HepG2 (cell line): Measurements from ENCODE around the gene ITPRIPL1. TPM values are rescaled to one million over a fixed set of nuclear protein-coding genes. Genes with fewer than 3 reads are reported as not detected.

ENCODE experiments used
- HCFC1 ChIP-seq: fragments of 150-350 bp; IDR thresholded peaks from 2 replicates; pipeline ENCODE4 v1.6.1; 2014; ENCODE audit warnings: low read depth, low read length
- PHF21A ChIP-seq: sonication (generic); formaldehyde crosslinking; IDR thresholded peaks from 2 replicates; pipeline ENCODE4 v1.5.0; 2020; ENCODE audit warnings: mild to moderate bottlenecking, missing genetic modification reagents
- PTBP1 ChIP-seq: fragments of 200-400 bp; formaldehyde crosslinking; IDR thresholded peaks from 2 replicates; pipeline ENCODE4 v1.6.1; 2018; ENCODE audit warnings: low read length, low read depth; ENCODE audit not compliant: poor library complexity, severe bottlenecking
- RARA ChIP-seq: IDR thresholded peaks from 2 replicates; pipeline ENCODE4 v1.6.1; 2016; ENCODE audit warnings: missing genetic modification reagents, missing compliant biosample characterization
- YY1 ChIP-seq: IDR thresholded peaks from 2 replicates; pipeline ENCODE4 v1.6.1; 2011; ENCODE audit warnings: low read length, low read depth, moderate library complexity, mild to moderate bottlenecking; ENCODE audit not compliant: insufficient read depth, insufficient replicate concordance
- ZBTB7A ChIP-seq: sonication (generic); formaldehyde crosslinking; IDR thresholded peaks from 2 replicates; pipeline ENCODE4 v1.8.0; 2022; ENCODE audit warnings: mild to moderate bottlenecking, missing genetic modification reagents
- ZNF484 ChIP-seq: sonication (generic); formaldehyde crosslinking; IDR thresholded peaks from 2 replicates; pipeline ENCODE4 v1.5.1; 2020; ENCODE audit warnings: mild to moderate bottlenecking, low read depth, missing genetic modification reagents, borderline replicate concordance
- ZNF605 ChIP-seq: sonication (generic); formaldehyde crosslinking; IDR thresholded peaks from 2 replicates; pipeline ENCODE4 v1.8.0; 2022; ENCODE audit warnings: mild to moderate bottlenecking, missing genetic modification reagents
- ZNF713 ChIP-seq: sonication (generic); formaldehyde crosslinking; IDR thresholded peaks from 2 replicates; pipeline ENCODE4 v1.4.0; 2020; ENCODE audit warnings: mild to moderate bottlenecking, missing genetic modification reagents
- ZNF775 ChIP-seq: sonication (generic); formaldehyde crosslinking; IDR thresholded peaks from 2 replicates; pipeline ENCODE4 v1.4.0; 2020; ENCODE audit warnings: missing genetic modification reagents, mild to moderate bottlenecking, moderate library complexity, borderline replicate concordance
- polyA plus RNA-seq, 8 experiments: library from polyadenylated mRNA; depleted of rRNA in 3 of 8; stranded (reverse) in 7 of 8; unstranded in 1 of 8; fragments of >200 nt; fragmentation: Illumina TruSeq in 4 of 8; extraction: Trizol in 4 of 8; gene quantifications; 2 replicates each; pipeline versions ENCODE4 v1.2.1 to v1.2.3, GENCODE V29; 2011 to 2016; ENCODE audit warnings: low read depth in 4 of 8, missing spikeins in 1 of 8, mixed read lengths in 1 of 8; ENCODE audit not compliant: insufficient read depth in 1 of 8
- total RNA-seq, 5 experiments: library from RNA; depleted of rRNA; stranded (reverse); fragments of >200 nt; fragmentation: Illumina TruSeq; extraction: Trizol; gene quantifications; 2 replicates each; pipeline ENCODE4 v1.2.3, GENCODE V29; 2016; ENCODE audit warnings: low read depth in 1 of 5
- TF ChIP-seq, protein P1 (sequence below): sonication (generic); formaldehyde crosslinking; IDR thresholded peaks from 2 replicates; pipeline ENCODE4 v1.5.1; 2020; ENCODE audit warnings: mild to moderate bottlenecking, missing genetic modification reagents, moderate library complexity
- TF ChIP-seq, protein P2 (sequence below): sonication (generic); formaldehyde crosslinking; IDR thresholded peaks from 2 replicates; pipeline ENCODE4 v1.4.0; 2020; ENCODE audit warnings: mild to moderate bottlenecking, missing genetic modification reagents
- TF ChIP-seq, protein P3 (sequence below): IDR thresholded peaks from 2 replicates; pipeline ENCODE4 v1.6.1; 2016; ENCODE audit warnings: low read depth
- TF ChIP-seq, protein P4 (sequence below): sonication (generic); formaldehyde crosslinking; IDR thresholded peaks from 2 replicates; pipeline ENCODE4 v1.4.0; 2020; ENCODE audit warnings: mild to moderate bottlenecking, missing genetic modification reagents, borderline replicate concordance

Gene ITPRIPL1
- total and polyA plus RNA-seq, 2 of the 13 experiments (the other 11 are each of a cell fraction or from before 2014, with no cell fraction given) = 4.3 to 11.7 TPM

DNA sequence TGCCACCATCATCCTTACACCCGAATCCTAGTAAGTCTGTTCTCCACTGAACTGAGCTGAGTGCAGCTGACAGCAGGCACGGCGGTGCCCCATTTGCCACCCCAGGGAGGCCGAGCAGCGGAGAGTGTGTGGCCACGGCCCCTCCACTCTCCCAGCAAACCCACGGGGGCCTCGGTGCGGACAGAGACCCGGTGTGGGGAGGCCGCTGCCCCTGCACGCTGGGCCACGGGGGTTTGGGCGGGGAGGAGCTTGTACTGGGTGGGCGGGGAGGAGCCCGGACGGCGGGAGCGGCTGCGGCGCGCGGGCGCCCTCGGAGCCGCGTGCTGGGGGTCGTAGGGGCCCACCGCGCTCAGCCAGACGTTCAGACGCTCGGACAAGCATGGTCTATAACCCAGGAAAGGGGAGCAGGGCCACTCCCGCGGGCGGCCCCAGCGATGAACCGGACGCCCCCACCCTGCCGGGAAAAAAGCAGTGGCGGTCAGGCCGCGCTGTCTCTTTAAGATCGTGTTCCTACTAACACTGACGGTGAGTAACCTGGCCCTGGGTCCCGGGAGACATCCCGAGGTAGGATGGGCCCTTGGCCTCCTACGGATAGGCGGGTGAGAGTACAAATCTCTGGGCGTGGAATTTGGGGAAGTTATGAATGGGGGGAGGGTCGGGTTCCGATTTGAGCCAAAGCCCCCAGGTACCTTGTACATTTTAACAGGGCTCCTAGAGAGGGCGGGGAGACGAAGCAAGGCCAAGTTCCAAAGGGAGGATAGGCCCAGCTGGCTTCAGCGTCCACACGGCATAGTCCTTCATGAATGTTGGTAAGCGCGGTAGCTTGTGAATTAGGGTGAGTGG lies at the start of gene ITPRIPL1 (continued):
- TF ChIP-seq, protein P1, sequence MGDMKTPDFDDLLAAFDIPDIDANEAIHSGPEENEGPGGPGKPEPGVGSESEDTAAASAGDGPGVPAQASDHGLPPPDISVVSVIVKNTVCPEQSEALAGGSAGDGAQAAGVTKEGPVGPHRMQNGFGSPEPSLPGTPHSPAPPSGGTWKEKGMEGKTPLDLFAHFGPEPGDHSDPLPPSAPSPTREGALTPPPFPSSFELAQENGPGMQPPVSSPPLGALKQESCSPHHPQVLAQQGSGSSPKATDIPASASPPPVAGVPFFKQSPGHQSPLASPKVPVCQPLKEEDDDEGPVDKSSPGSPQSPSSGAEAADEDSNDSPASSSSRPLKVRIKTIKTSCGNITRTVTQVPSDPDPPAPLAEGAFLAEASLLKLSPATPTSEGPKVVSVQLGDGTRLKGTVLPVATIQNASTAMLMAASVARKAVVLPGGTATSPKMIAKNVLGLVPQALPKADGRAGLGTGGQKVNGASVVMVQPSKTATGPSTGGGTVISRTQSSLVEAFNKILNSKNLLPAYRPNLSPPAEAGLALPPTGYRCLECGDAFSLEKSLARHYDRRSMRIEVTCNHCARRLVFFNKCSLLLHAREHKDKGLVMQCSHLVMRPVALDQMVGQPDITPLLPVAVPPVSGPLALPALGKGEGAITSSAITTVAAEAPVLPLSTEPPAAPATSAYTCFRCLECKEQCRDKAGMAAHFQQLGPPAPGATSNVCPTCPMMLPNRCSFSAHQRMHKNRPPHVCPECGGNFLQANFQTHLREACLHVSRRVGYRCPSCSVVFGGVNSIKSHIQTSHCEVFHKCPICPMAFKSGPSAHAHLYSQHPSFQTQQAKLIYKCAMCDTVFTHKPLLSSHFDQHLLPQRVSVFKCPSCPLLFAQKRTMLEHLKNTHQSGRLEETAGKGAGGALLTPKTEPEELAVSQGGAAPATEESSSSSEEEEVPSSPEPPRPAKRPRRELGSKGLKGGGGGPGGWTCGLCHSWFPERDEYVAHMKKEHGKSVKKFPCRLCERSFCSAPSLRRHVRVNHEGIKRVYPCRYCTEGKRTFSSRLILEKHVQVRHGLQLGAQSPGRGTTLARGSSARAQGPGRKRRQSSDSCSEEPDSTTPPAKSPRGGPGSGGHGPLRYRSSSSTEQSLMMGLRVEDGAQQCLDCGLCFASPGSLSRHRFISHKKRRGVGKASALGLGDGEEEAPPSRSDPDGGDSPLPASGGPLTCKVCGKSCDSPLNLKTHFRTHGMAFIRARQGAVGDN (CRISPR knock-in tag) = peak; percentile 96
- TF ChIP-seq YY1 (peak; percentile 19), PHF21A (CRISPR knock-in tag) (no peak), ZNF484 (CRISPR knock-in tag) (no peak; the same call in 1 of the 2 replicates), RARA (no peak), PTBP1 (no peak), ZNF775 (0 out of 2 replicates have a peak, but pooled peaks have one; percentile 27), HCFC1 (no peak), ZNF605 (CRISPR knock-in tag) (peak; percentile 81), ZBTB7A (CRISPR knock-in tag) (no peak), ZNF713 (CRISPR knock-in tag) (no peak)
- TF ChIP-seq, protein P2, sequence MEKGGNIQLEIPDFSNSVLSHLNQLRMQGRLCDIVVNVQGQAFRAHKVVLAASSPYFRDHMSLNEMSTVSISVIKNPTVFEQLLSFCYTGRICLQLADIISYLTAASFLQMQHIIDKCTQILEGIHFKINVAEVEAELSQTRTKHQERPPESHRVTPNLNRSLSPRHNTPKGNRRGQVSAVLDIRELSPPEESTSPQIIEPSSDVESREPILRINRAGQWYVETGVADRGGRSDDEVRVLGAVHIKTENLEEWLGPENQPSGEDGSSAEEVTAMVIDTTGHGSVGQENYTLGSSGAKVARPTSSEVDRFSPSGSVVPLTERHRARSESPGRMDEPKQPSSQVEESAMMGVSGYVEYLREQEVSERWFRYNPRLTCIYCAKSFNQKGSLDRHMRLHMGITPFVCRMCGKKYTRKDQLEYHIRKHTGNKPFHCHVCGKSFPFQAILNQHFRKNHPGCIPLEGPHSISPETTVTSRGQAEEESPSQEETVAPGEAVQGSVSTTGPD (CRISPR knock-in tag) = no peak
- TF ChIP-seq, protein P3, sequence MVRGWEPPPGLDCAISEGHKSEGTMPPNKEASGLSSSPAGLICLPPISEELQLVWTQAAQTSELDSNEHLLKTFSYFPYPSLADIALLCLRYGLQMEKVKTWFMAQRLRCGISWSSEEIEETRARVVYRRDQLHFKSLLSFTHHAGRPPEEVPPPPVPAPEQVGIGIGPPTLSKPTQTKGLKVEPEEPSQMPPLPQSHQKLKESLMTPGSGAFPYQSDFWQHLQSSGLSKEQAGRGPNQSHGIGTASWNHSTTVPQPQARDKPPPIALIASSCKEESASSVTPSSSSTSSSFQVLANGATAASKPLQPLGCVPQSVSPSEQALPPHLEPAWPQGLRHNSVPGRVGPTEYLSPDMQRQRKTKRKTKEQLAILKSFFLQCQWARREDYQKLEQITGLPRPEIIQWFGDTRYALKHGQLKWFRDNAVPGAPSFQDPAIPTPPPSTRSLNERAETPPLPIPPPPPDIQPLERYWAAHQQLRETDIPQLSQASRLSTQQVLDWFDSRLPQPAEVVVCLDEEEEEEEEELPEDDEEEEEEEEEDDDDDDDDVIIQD = no peak
- TF ChIP-seq, protein P4, sequence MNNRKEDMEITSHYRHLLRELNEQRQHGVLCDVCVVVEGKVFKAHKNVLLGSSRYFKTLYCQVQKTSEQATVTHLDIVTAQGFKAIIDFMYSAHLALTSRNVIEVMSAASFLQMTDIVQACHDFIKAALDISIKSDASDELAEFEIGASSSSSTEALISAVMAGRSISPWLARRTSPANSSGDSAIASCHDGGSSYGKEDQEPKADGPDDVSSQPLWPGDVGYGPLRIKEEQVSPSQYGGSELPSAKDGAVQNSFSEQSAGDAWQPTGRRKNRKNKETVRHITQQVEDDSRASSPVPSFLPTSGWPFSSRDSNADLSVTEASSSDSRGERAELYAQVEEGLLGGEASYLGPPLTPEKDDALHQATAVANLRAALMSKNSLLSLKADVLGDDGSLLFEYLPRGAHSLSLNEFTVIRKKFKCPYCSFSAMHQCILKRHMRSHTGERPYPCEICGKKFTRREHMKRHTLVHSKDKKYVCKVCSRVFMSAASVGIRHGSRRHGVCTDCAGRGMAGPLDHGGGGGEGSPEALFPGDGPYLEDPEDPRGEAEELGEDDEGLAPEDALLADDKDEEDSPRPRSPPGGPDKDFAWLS = no peak
